HepG2 (cell line): ENCODE measurements around the gene PRKCD. TPM values are rescaled to one million over a fixed set of nuclear protein-coding genes. Genes with fewer than 3 reads are reported as not detected.

Experiments
- AGO2 ChIP-seq: fragments of 200-400 bp; formaldehyde crosslinking; optimal IDR thresholded peaks from 2 replicates; pipeline ENCODE3; 2017; ENCODE audit warnings: mild to moderate bottlenecking, low read depth, low read length, moderate library complexity
- BRCA1 ChIP-seq: sonication (generic); formaldehyde crosslinking; IDR thresholded peaks from 2 replicates; pipeline ENCODE4 v1.4.0; 2020; ENCODE audit warnings: missing genetic modification reagents
- HIVEP1 ChIP-seq: sonication (generic); formaldehyde crosslinking; IDR thresholded peaks from 2 replicates; pipeline ENCODE4 v1.4.0; 2020; ENCODE audit warnings: mild to moderate bottlenecking, missing genetic modification reagents
- RFX1 ChIP-seq: fragments of 450-650 bp; IDR thresholded peaks from 2 replicates; pipeline ENCODE4 v1.6.1; 2017
- XBP1 ChIP-seq: sonication (generic); formaldehyde crosslinking; IDR thresholded peaks from 2 replicates; pipeline ENCODE4 v1.5.0; 2020; ENCODE audit warnings: missing genetic modification reagents
- ZBTB43 ChIP-seq: sonication (generic); formaldehyde crosslinking; conservative IDR thresholded peaks from 2 replicates; pipeline ENCODE4 v1.4.0; 2020; ENCODE audit warnings: missing genetic modification reagents
- ZIK1 ChIP-seq: sonication (generic); formaldehyde crosslinking; IDR thresholded peaks from 2 replicates; pipeline ENCODE4 v1.5.0; 2020; ENCODE audit warnings: mild to moderate bottlenecking, low read depth, missing genetic modification reagents, borderline replicate concordance
- ZNF253 ChIP-seq: sonication (generic); formaldehyde crosslinking; IDR thresholded peaks from 2 replicates; pipeline ENCODE4 v1.8.0; 2022; ENCODE audit warnings: mild to moderate bottlenecking, missing genetic modification reagents, borderline replicate concordance
- ZNF503 ChIP-seq: sonication (generic); formaldehyde crosslinking; IDR thresholded peaks from 2 replicates; pipeline ENCODE4 v1.4.0; 2020; ENCODE audit warnings: missing genetic modification reagents
- ZNF574 ChIP-seq: sonication (generic); formaldehyde crosslinking; IDR thresholded peaks from 2 replicates; pipeline ENCODE4 v1.4.0; 2020; ENCODE audit warnings: missing genetic modification reagents
- ZNF816 ChIP-seq: sonication (generic); formaldehyde crosslinking; IDR thresholded peaks from 2 replicates; pipeline ENCODE4 v1.8.0; 2022; ENCODE audit warnings: missing genetic modification reagents, mild to moderate bottlenecking, borderline replicate concordance
- polyA plus RNA-seq, 8 experiments: library from polyadenylated mRNA; depleted of rRNA in 3 of 8; stranded (reverse) in 7 of 8; unstranded in 1 of 8; fragments of >200 nt; fragmentation: Illumina TruSeq in 4 of 8; extraction: Trizol in 4 of 8; gene quantifications; 2 replicates each; pipeline versions ENCODE4 v1.2.1 to v1.2.3, GENCODE V29; 2011 to 2016; ENCODE audit warnings: low read depth in 4 of 8, missing spikeins in 1 of 8, mixed read lengths in 1 of 8; ENCODE audit not compliant: insufficient read depth in 1 of 8
- total RNA-seq, 5 experiments: library from RNA; depleted of rRNA; stranded (reverse); fragments of >200 nt; fragmentation: Illumina TruSeq; extraction: Trizol; gene quantifications; 2 replicates each; pipeline ENCODE4 v1.2.3, GENCODE V29; 2016; ENCODE audit warnings: low read depth in 1 of 5
- TF ChIP-seq, protein P1 (sequence below): sonication (generic); formaldehyde crosslinking; IDR thresholded peaks from 2 replicates; pipeline ENCODE4 v1.4.0; 2020; ENCODE audit warnings: missing genetic modification reagents
- TF ChIP-seq, protein P2 (sequence below): IDR thresholded peaks from 2 replicates; pipeline ENCODE4 v1.4.0; 2020; ENCODE audit warnings: mild to moderate bottlenecking, missing genetic modification reagents

PRKCD gene
- total and polyA plus RNA-seq, 2 of the 13 experiments (the other 11 are each of a cell fraction or from before 2014, with no cell fraction given), result 1.6 to 40.7 TPM

DNA sequence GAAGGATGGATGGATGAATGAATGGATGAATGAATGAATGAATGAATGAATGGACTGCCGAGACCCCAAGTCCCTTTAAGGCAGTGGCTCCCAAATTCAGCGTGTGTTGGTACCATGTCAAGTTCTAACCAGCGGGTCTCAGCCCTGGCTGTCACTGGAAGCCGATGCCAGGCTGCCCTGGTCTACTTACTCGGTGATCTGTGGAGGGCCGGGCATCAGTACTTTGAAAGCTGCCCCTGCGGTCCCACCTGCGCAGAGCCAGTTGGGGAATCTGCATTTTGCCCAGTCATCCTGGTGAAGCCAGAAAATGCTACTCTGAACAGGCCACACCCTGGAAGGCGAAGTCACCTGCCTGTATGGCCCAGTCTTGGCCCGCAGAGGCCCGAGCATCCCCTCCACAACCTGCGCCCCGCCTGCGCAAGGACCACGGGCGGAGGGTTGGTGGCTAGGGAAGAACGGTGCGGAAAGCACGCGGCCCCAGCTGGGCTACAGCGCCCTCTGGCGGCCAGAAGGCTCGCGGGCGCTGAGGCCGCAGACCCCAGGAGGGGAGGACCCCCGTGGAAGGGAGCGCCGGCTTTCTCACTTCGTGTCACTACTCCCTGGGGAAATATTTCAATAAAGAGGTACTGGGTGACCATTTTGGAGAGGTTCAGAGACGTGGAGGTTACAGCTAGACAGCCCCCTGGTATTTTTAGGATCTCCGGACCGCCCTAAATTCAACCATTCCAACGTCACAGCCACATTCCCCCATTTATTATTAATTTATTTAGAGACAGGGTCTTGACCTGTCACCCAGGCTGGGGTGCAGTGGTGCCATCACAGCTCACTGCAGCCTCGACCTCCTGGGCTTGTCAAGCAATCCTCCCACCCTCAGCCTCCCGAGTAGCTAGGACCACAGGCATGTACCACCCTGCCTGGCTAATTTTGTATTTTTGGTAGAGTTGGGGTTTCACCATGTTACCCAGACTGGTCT is 34.9 kb downstream of the PRKCD start (continued):
- TF ChIP-seq, protein P1, sequence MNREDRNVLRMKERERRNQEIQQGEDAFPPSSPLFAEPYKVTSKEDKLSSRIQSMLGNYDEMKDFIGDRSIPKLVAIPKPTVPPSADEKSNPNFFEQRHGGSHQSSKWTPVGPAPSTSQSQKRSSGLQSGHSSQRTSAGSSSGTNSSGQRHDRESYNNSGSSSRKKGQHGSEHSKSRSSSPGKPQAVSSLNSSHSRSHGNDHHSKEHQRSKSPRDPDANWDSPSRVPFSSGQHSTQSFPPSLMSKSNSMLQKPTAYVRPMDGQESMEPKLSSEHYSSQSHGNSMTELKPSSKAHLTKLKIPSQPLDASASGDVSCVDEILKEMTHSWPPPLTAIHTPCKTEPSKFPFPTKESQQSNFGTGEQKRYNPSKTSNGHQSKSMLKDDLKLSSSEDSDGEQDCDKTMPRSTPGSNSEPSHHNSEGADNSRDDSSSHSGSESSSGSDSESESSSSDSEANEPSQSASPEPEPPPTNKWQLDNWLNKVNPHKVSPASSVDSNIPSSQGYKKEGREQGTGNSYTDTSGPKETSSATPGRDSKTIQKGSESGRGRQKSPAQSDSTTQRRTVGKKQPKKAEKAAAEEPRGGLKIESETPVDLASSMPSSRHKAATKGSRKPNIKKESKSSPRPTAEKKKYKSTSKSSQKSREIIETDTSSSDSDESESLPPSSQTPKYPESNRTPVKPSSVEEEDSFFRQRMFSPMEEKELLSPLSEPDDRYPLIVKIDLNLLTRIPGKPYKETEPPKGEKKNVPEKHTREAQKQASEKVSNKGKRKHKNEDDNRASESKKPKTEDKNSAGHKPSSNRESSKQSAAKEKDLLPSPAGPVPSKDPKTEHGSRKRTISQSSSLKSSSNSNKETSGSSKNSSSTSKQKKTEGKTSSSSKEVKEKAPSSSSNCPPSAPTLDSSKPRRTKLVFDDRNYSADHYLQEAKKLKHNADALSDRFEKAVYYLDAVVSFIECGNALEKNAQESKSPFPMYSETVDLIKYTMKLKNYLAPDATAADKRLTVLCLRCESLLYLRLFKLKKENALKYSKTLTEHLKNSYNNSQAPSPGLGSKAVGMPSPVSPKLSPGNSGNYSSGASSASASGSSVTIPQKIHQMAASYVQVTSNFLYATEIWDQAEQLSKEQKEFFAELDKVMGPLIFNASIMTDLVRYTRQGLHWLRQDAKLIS (CRISPR knock-in tag), result no peak
- TF ChIP-seq, protein P2, sequence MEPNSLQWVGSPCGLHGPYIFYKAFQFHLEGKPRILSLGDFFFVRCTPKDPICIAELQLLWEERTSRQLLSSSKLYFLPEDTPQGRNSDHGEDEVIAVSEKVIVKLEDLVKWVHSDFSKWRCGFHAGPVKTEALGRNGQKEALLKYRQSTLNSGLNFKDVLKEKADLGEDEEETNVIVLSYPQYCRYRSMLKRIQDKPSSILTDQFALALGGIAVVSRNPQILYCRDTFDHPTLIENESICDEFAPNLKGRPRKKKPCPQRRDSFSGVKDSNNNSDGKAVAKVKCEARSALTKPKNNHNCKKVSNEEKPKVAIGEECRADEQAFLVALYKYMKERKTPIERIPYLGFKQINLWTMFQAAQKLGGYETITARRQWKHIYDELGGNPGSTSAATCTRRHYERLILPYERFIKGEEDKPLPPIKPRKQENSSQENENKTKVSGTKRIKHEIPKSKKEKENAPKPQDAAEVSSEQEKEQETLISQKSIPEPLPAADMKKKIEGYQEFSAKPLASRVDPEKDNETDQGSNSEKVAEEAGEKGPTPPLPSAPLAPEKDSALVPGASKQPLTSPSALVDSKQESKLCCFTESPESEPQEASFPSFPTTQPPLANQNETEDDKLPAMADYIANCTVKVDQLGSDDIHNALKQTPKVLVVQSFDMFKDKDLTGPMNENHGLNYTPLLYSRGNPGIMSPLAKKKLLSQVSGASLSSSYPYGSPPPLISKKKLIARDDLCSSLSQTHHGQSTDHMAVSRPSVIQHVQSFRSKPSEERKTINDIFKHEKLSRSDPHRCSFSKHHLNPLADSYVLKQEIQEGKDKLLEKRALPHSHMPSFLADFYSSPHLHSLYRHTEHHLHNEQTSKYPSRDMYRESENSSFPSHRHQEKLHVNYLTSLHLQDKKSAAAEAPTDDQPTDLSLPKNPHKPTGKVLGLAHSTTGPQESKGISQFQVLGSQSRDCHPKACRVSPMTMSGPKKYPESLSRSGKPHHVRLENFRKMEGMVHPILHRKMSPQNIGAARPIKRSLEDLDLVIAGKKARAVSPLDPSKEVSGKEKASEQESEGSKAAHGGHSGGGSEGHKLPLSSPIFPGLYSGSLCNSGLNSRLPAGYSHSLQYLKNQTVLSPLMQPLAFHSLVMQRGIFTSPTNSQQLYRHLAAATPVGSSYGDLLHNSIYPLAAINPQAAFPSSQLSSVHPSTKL (CRISPR knock-in tag), result 0 out of 2 replicates have a peak, but pooled peaks have one; percentile 12
- TF ChIP-seq XBP1 (CRISPR knock-in tag), result no peak
- no peak for TF ChIP-seq RFX1
- no peak for TF ChIP-seq BRCA1 (CRISPR knock-in tag)
- no peak for TF ChIP-seq ZNF503
- no peak for TF ChIP-seq ZNF253 (CRISPR knock-in tag)
- TF ChIP-seq ZNF574, result peak; percentile 57
- no peak for TF ChIP-seq ZBTB43 (CRISPR knock-in tag)
- no peak; the same call in 1 of the 2 replicates for TF ChIP-seq HIVEP1 (CRISPR knock-in tag)
- TF ChIP-seq AGO2, result no peak
- TF ChIP-seq ZNF816, result no peak
- no peak for TF ChIP-seq ZIK1 (CRISPR knock-in tag)
